Fibroblast of the conjunctiva (primary cell): ENCODE data around the gene STIM2.
A peak's percentile ranks its signal among the peaks of the same experiment; 100 is the strongest.
"Not testable (repeated sequence)": the region's sequence is repeated elsewhere in the genome, so short reads cannot be mapped to it uniquely, and the experiment has no call there.

ENCODE experiments used
- DNase-seq: peaks from one replicate; pipeline ENCODE4 v3.0.0-alpha.2; 2010; ENCODE audit warnings: low read depth

STIM2 gene

DNA sequence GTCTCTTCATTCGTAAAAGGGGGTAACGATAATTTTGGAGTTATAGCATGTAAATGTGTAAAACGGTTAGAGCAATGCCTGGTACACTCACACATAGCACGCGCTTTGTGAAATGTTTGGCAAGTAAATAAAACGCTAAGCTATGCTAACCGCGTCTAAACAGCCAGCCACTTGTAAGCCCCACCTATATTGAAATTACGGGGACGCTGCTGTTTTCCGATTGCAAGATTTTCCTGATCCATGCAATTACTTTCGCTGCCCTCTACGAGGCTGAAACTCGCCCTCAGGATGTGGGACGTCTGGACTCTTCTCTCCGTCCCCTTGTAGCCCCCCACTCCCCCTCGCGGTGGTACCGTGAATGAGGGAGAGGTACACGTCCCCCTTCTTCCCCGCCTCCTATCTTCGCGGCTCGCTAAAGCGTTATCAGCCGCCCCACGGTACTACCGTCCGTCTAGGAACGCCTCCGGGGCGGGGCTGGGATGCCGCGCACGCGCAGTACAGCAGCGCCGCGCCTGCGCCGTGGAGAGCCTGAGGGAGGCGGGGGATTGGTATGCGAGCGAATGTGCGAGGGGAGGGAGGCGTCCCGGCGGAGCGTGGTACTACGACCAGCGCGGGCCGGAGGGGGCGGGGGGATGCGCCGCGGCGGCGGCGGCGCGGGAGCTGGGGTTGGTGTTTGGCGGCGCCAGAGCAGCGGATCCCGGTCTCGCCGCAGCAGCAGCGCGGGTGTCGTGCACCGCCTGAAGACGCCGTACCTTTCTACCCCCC lies at the start of gene STIM2:
Gene STIM2, plus strand, starts transcription at position 685 of the 765 bp plus-strand sequence.
- peak; percentile 94 for DNase-seq

DNA sequence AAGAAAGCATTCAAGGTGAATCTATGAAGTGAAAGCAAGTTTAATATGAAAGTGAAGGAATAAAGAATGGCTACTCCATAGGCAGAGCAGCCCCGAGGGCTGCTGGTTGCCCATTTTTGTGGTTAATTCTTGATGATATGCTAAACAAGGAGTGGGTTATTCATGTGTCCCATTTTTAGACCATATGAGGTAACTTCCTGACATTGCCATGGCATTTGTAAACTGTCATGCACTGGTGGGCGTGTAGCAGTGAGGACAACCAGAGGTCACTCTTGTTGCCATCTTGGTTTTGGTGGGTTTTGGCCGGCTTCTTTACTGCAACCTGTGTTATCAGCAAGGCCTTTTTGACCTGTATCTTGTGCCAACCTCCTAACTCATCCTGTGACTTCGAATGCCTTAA lies 49.1 kb upstream of the STIM2 start:
- not testable (repeated sequence) for DNase-seq

- no peak for DNase-seq
Observed at GRCh38 chr4:26812049-26812714, 48.5 kb upstream of the STIM2 start.

- DNase-seq, result no peak
Observed at GRCh38 chr4:26813698-26814097, 46.9 kb upstream of the STIM2 start.

GRCh38 chr4:26815199-26815598 lies 45.4 kb upstream of the STIM2 start:
- no peak for DNase-seq

DNA sequence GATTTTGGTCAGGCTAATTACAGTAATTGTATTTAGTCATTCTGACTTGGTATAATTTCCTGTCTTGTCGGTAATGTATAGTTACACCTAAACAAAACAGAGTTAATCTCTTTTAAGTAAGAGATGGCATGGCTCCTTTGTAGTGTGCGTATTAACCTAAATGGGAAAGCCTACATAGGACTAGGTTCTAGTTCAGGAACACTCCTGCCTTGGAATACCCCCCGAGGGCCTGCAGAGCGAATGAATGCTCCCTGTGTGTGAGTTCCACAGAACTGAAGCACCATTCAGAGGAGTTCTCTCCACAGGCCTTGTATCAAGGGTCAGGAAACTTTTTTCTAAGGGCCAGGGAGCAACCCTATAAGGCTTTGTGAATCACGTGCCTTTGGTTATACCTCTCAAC lies 44.9 kb upstream of the STIM2 start:
- DNase-seq, result no peak

GRCh38 chr4:26819026-26819425 lies 41.6 kb upstream of the STIM2 start:
- DNase-seq, result no peak

DNA sequence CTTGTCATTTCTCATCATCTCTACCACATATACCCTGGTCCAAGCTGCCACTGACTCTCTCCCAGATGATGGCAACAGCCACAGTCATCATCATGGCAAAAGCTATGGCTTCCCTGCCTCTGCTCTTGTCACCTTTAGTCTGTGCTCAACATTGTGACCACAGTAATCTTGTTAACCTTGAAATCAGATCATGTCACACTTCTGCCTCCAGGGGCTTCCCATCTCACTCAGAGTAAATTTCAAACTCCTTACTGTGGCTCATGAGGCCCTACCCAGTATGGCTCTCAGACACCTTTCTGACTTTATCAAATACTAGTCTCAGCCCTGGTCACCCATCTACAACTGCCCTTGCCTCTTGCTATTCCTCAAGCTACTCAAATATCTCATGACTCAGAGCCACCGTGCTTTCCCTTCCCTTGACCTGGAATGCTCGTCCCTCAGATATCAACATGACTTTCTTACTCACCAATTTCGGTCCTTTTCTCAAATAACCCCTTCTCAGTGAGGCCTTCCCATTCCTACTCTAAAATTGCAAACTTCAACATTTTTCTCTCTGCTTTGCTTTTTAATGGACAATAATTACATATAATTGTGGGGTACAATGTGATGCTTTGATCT lies 41.1 kb upstream of the STIM2 start:
- no peak for DNase-seq

- no peak for DNase-seq
Observed at GRCh38 chr4:26820346-26820745, 40.3 kb upstream of the STIM2 start.

- no peak for DNase-seq
Observed at GRCh38 chr4:26821031-26821430, 39.6 kb upstream of the STIM2 start.

GRCh38 chr4:26821677-26822503 lies 38.8 kb upstream of the STIM2 start:
- DNase-seq, result no peak

- DNase-seq, result no peak
Observed at GRCh38 chr4:26822546-26822945, 38.1 kb upstream of the STIM2 start.

DNA sequence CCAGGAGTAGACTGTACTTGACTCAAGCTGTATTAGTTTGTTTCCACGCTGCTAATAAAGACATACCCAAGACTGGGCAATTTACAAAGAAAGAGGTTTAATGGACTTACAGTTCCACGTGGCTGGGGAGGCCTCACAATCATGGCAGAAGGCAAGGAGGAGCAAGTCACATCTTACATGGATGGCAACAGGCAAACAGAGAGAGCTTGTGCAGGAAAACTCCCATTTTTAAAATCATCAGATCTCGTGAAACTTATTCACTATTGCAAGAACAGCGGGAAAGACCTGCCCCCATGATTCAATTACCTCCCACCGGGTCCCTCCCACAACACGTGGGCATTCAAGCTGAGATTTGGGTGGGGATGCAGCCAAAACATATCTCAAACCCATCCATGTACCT lies 37.7 kb upstream of the STIM2 start:
- not testable (repeated sequence) for DNase-seq

- no peak for DNase-seq
Observed at GRCh38 chr4:26823583-26823982, 37.1 kb upstream of the STIM2 start.

GRCh38 chr4:26824667-26825066 lies 36.0 kb upstream of the STIM2 start:
- DNase-seq, result no peak

DNA sequence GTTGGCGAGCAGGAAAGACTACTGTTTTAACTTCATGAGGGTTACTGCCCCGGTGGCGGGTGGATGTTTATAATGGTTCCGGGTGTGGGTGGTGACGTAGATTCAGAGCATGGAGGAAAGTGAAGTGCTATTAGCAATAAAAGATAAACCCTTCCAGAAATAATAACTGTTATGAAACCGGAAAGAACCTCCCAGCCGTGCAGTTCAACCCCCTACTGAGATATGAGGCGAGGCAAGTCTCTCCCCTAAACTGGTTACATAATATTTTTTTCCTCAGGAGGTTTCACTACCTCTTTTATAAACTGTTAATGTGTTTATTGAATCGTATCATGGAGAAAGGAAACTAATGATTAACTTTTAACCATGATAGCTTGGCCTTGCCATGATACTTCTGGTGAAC lies 33.9 kb upstream of the STIM2 start:
- DNase-seq, result no peak

DNA sequence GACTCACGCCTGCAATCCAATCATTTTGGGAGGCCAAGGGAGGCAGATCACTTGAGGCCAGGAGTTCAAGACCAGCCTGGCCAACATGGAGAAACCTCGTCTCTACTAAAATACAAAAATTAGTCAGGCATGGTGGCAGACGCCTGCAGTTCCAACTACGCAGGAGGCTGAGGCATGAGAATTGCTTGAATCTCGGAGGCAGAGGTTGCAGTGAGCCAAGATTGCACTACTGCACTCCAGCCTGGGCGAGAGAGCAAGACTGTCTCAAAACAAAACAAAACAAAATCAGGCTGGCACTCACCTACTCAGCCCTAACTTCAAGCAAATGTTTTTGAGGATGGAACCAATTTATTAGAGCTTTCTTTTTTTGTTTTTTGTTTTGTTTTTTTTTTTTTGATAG lies 33.3 kb upstream of the STIM2 start:
- DNase-seq, result not testable (repeated sequence)

DNA sequence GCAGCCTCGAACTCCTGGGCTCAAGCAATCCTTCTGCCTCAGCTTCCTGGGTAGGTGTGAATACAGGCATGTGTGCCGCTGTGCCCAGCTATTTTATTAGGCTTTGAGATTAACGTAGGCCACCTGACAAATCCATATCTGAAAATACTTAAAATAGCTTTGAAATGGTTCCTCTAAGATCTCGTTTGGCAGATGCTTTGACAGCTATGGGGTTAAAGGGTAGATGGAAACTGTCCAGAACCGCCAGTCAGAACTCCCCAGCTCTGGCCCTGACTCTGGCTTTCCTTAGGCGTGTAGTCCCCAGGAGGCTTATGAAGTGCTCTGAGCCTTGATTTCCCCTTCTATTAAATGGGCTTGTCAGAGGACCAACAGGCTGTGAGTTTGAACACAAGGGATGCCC lies 32.8 kb upstream of the STIM2 start:
- DNase-seq, result no peak

- no peak for DNase-seq
Observed at GRCh38 chr4:26829018-26829417, 31.6 kb upstream of the STIM2 start.

- DNase-seq, result no peak
Observed at GRCh38 chr4:26830033-26830432, 30.6 kb upstream of the STIM2 start.

GRCh38 chr4:26830701-26831100 lies 29.9 kb upstream of the STIM2 start:
- DNase-seq, result no peak

- no peak for DNase-seq
Observed at GRCh38 chr4:26836539-26836938, 24.1 kb upstream of the STIM2 start.
